GM21360 (cell line): ENCODE results near the gene MEOX2.

Experiments used
- ATAC-seq: cut with Tn5 transposase; IDR thresholded peaks from one replicate; pipeline ENCODE4 v1.9.1; 2021; ENCODE audit warnings: mild to moderate bottlenecking, moderate library complexity; ENCODE audit not compliant: unreplicated experiment

MEOX2 gene

GRCh38 chr7:15681631-15682030, 4.9 kb downstream of the MEOX2 start:
- no peak for ATAC-seq

- ATAC-seq: no peak
Observed at GRCh38 chr7:15681186-15681585, 5.3 kb downstream of the MEOX2 start.

GRCh38 chr7:15680446-15680845, 6.0 kb downstream of the MEOX2 start:
- no peak for ATAC-seq

DNA sequence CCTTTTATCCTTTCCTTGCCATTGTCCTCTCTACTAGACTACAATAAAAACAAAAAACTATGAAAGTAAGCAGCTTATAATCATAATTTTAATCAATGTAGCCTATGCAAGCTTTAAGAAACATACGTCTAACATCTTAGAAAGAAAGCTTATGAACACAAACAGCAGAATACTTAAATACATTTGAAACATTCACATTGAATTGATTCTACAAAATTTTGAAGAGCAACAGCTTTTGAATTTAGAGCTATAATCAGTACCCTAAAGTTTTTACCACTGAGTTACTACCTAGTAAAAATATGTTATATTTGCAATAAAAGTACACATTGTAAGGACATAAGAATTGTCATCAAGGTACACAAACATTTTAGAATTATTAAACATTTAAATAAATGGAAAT, 7.2 kb downstream of the MEOX2 start:
- ATAC-seq: no peak

DNA sequence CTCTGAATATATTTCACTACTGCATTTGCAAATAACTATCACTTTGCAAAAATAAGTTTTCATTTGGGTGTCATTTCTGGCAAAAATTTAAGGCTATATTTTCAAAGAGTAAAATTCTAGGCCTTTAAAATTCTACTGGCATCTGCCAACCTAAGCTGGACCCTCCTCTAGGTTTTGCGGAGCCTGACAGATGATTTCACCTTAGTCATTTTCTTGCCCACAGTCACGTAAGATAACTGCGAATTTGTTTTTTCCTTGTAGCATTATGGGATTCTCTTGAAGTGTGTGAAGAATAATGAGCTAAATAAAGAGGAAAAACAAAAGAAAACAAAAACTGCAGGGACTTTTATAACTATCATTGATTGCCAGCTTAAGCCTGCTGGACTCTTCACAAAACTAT, 7.8 kb downstream of the MEOX2 start:
- ATAC-seq: no peak

- no peak for ATAC-seq
Observed at GRCh38 chr7:15675379-15675778, 11.1 kb downstream of the MEOX2 start.

DNA sequence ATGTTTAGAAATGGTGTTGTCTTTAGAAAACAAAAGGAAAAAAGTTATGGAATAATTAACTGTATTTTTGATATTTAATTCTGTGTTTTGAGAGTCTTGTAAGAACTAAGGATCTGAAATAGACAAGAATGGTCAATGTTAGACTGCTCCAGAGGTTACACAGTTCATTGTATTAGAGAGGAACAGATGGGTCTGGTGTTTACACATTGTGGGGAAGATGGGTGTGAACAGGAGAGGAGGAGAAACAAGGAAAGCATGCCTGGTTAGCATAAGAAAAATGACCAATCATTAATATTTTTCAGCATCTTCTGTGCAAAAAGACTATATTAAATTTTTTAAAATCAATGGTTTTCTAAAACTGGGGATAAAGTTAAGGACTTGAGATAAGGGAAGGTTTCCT, 11.9 kb downstream of the MEOX2 start:
- ATAC-seq: no peak

GRCh38 chr7:15669443-15670090, 16.9 kb downstream of the MEOX2 start:
- no peak for ATAC-seq

DNA sequence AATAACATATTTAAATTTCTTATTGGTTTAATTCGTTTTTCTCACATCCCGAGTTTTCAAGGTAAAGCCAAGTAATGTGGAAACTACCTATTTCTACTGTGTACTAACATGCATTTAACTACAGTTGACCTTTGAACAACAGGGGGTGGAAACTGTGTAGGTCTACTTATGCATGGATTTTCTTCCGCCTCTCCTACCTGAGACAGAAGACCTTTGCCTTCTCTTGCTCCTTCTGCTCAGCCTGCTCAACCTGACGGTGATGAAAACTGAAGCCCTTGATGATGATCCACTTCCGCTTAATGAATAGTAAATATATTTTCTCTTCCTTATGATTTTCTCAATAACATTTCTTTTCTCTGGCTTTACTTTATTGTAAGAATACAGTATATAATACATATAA, 18.5 kb downstream of the MEOX2 start:
- ATAC-seq: no peak

DNA sequence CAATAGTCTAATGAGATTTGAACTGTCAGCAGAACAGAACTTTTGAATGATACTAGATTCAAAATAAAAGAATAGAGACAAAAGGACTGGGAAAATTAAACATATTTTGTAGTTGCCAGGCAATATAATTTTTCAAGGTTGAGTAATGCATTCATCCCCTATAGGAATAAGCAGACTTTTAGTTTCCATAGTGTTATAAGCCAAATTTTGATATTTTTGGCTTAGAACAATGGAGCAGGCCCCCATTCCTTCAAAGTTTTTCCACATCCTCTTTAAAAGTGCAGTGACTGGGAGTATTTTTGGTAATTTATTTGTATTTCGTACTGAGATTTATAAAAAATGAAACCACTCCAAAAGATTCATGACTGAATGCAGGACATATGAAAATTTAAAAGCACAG, 24.0 kb downstream of the MEOX2 start:
- no peak for ATAC-seq

- no peak for ATAC-seq
Observed at GRCh38 chr7:15658247-15658646, 28.2 kb downstream of the MEOX2 start.

DNA sequence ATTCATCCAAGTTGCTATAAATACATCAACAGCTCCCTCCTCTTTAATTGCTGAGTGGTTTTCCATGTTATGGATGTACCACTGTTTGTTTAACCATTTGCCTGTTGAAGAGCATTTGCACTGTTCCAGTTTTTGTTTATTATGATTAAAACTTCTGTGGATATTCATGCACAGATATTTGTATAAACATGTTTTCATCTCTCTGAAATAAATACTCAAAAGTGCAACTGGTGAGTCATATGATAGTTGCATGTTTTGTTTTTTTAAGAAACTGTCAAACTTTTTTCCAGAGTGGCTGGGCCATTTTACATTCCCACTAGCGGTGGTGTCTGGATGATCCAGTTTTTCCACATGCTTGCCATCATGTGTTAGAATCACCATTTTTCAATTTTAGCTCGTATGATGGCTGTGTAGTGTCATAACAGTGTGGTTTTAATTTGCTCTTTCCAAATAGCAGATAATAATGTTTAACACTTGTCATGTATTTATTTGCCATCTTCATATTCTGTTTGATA, 33.6 kb downstream of the MEOX2 start:
- no peak for ATAC-seq

DNA sequence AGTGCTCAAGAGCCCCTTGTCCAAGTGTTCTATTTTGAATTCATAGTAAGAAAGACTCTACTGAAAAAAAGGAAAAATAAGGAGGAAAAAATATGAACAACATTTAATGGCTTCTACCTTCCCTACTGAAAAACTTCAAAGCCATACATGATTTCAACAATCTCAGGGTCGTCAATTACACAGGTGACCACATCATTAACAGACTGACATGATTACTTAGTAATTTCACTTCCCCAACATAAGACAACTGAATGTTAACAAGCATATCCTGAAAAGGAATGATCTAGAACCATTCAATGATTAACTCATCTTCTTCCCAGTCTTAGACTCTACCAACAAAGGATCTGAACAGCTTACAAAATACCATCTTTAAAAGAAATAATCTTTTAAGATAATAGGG, 34.8 kb downstream of the MEOX2 start:
- no peak for ATAC-seq

DNA sequence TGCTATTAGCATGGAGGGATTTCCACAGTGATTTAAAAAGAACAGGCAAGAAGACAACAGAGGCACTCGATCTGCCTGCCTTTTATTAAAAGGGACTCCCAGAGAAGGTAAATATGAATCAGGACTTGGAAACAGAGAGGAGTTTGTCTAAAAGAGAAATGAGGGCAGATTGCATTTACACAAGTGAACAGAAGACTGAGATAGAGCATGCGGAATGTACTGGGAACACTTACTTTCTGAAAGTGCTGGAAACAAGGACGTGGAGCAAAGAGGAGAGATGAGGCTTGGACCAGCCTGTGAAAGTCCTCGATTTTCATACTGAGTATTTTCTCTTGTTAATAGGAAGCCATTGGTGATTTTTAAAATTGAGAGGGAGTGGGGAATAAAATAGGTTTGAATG, 35.7 kb downstream of the MEOX2 start:
- no peak for ATAC-seq

DNA sequence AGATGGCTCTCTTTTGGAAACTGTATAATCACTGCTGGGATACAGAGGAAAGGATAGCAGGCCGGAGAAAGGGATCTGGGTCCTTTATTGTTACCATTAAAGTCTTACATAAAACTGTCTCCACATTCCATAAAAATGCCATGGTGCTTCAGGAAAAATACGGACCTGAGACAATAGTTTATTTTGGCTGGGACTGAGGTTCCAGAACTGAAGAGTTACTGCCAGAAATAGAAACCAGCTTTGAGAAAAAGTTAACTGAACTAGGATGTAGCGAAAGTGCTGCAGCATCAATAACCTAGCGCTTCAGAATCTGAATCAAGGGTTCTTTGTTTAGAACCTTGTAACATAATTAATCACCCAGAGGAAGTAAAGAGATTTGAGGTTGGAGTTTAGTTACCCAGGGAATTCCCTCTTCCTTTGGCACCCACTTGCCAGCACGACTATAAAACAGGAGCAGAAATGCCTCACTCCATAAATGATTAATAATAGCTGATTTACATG, 38.0 kb downstream of the MEOX2 start:
- ATAC-seq: no peak

- no peak for ATAC-seq
Observed at GRCh38 chr7:15647309-15647708, 39.2 kb downstream of the MEOX2 start.

- no peak for ATAC-seq
Observed at GRCh38 chr7:15643000-15643705, 43.3 kb downstream of the MEOX2 start.

DNA sequence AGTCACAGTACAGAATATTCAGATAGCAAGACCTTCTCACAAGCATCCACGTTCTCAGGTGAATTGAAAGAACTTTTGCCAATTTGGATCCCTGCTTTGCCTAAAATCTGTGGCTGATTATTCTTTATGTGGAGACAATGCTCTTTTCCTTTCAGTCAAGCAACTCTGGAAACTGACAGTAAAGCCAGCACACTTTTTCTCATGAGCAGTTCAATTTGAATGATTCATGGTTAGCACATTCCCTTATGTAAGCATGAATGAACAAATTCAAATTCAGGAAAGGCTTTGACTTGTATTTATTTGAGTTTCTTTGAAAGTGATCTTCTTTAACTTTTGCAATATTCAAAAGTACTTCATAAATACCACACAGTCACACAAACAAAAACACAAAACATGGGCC, 57.6 kb downstream of the MEOX2 start:
- ATAC-seq: no peak

GRCh38 chr7:15626041-15626440, 60.4 kb downstream of the MEOX2 start:
- ATAC-seq: no peak

DNA sequence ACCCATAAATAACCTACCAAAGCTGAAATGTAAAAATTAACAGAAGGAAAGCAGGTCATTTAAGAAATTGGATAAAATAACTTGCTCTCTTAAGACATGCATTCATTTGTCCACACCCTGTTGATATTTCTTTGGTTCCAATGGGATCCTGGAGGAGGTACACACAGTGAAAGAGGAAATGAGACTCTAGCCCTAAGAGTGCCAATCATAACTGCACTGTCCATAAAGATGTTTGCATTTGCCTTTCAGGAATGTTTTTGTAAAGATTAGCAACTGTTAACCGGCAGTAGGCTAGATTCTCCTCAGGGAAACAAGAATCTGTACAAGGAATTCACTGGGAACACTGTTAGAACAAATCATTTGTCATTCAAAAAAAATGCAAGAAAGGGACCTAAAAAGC, 61.0 kb downstream of the MEOX2 start:
- no peak for ATAC-seq

GRCh38 chr7:15621468-15621867, 65.0 kb downstream of the MEOX2 start:
- no peak for ATAC-seq

GRCh38 chr7:15620491-15621185, 65.8 kb downstream of the MEOX2 start:
- no peak for ATAC-seq
